HL-60 (cell line): ENCODE results near the gene APOBEC2.
A peak's percentile ranks its signal among the peaks of the same experiment; 100 is the strongest.

Source experiments
- DNase-seq, 2 experiments: peaks; one replicate each; pipeline ENCODE4 v3.0.0-alpha.2; 2010 to 2020; ENCODE audit warnings: low read depth in 1 of 2, low spot score in 1 of 2
- H3K27ac ChIP-seq: fragments of 250-450 bp; sonication (Bioruptor Pico); replicated peaks from 2 replicates; pipeline ENCODE4 v1.5.1; 2020; ENCODE audit warnings: mild to moderate bottlenecking, moderate library complexity
- H3K27me3 ChIP-seq: fragments of 250-450 bp; sonication (Bioruptor Pico); 2 replicates; pipeline ENCODE4 v1.5.1; 2021; ENCODE audit warnings: mild to moderate bottlenecking, moderate library complexity; ENCODE audit not compliant: insufficient read depth, poor library complexity, severe bottlenecking
- H3K4me3 ChIP-seq: replicated peaks from 2 replicates; pipeline ENCODE4 v1.5.1; 2011; ENCODE audit warnings: mild to moderate bottlenecking, control low read depth, low read length; ENCODE audit not compliant: insufficient read depth
- GABPA ChIP-seq: IDR thresholded peaks from 2 replicates; pipeline ENCODE4 v1.6.1; 2012; ENCODE audit warnings: low read depth
- POLR2AphosphoS5 ChIP-seq: IDR thresholded peaks from 2 replicates; pipeline ENCODE4 v1.6.1; 2012; ENCODE audit warnings: low read depth
- SPI1 ChIP-seq: IDR thresholded peaks from 2 replicates; pipeline ENCODE4 v1.6.1; 2012; ENCODE audit warnings: low read depth, mild to moderate bottlenecking, borderline replicate concordance
- TF ChIP-seq, protein P1 (sequence below): IDR thresholded peaks from one replicate; pipeline ENCODE4 v1.5.1; 2011; ENCODE audit warnings: low read length, control low read depth, inconsistent platforms; ENCODE audit not compliant: insufficient read depth
- TF ChIP-seq, protein P2 (sequence below): IDR thresholded peaks from 2 replicates; pipeline ENCODE4 v1.6.1; 2012; ENCODE audit warnings: low read depth; ENCODE audit not compliant: insufficient replicate concordance

The APOBEC2 gene

DNA sequence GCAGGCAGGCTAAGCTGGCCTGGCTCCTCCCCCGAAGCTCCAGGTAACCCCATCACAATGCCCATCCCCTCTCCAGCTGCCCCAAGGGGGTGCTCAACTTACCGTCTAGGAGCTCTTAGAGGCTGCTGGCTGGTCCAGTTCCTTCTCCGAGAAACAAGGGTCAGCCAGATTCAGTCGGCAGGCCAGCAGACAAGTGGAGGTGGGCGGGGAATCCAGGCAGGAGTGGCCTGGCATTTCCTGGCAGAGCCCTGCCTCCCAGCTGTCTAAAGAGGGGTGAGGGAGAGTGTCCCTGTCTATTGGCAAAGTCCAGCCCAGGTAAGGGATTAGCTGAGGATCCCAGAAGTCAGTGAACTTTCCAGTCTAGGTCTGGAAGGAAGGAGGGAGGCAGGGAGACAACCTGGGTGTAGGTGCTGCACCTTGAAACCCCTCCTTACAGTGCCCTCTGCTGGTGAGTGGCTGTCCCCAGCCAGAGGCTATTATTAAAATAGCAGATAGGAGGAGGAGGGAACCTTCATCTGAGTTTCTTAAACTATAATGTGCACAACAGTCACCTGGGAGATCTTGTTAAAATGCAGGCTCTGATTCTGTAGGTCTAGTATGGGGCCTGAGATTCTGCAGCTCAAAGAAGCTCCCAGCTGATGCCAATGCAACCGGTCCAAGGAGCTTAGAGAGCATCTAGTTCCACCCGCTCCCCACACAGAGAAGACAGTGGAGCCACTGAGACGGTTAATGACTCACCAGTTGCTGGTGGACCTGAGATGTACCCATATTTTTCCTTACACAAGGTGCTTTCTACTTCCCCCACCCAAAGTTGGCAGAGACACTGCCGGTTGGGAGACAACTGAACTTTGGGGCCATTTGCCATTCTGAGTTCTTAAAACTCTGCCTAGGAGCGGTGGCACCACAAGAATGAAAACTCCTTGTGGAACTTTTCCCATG, 13.7 kb upstream of the APOBEC2 start, which contains the start of gene UNC5CL:
TSS of gene UNC5CL (minus strand) at position 162 of the 939 bp plus-strand sequence. CDS start 4,147 bp downstream, outside the sequence.
- peak in 1 of 2 experiments; percentile 40 for DNase-seq
- H3K27ac ChIP-seq: no peak within 1 kb of the TSS
- TF ChIP-seq, protein P1, sequence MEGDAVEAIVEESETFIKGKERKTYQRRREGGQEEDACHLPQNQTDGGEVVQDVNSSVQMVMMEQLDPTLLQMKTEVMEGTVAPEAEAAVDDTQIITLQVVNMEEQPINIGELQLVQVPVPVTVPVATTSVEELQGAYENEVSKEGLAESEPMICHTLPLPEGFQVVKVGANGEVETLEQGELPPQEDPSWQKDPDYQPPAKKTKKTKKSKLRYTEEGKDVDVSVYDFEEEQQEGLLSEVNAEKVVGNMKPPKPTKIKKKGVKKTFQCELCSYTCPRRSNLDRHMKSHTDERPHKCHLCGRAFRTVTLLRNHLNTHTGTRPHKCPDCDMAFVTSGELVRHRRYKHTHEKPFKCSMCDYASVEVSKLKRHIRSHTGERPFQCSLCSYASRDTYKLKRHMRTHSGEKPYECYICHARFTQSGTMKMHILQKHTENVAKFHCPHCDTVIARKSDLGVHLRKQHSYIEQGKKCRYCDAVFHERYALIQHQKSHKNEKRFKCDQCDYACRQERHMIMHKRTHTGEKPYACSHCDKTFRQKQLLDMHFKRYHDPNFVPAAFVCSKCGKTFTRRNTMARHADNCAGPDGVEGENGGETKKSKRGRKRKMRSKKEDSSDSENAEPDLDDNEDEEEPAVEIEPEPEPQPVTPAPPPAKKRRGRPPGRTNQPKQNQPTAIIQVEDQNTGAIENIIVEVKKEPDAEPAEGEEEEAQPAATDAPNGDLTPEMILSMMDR: peak; percentile 93
- no peak for TF ChIP-seq GABPA
- no peak within 1 kb of the TSS for H3K4me3 ChIP-seq
- H3K27me3 ChIP-seq: no peaks in the 10 kb centered on the region

DNA sequence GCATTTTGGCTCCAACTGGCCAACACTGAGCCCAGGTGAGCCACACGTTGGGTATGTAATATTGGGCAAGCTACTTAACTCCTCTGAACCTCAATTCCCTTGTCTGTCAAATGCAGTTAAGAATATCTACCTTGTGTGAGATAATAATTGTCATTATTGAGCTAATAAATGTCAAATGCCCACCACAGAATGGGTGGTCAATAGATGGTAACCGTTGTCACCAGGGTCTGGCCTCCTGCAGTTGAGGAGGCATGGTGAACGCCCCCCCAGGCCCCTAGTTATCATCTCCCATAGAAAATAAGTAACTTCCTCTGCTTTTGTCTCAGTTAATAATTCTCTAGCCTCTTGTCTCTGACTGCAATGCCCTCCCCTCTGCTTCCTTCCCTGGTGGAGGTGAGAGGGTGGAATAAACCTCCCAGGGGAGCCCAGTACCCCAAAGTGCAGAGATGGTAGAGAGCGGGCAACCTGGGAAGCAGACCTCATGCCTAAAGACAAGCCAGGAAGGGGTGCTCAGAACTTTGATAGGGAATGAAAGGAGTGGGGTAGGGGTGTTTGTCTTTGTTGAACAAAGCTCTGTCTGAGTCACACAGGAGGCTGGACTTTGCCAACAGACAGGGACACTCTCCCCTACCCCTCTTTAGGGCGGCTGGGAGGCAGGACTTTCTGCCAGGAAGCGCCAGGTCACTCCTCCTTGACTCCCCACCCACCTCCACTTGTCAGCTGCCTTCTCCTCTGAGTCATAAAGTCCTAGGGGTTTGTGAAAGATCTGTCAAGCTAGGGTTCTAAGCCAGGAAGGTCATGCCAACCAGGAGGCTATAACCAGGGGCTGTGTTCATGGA, 12.7 kb upstream of the APOBEC2 start:
- Histone ChIP-seq H3K4me3 (no peak overlapping the region), H3K27ac (no peak overlapping the region), H3K27me3 (no peaks in the 10 kb centered on the region)
- DNase-seq: no peak
- TF ChIP-seq, protein P1: no peak
- TF ChIP-seq, protein P2, sequence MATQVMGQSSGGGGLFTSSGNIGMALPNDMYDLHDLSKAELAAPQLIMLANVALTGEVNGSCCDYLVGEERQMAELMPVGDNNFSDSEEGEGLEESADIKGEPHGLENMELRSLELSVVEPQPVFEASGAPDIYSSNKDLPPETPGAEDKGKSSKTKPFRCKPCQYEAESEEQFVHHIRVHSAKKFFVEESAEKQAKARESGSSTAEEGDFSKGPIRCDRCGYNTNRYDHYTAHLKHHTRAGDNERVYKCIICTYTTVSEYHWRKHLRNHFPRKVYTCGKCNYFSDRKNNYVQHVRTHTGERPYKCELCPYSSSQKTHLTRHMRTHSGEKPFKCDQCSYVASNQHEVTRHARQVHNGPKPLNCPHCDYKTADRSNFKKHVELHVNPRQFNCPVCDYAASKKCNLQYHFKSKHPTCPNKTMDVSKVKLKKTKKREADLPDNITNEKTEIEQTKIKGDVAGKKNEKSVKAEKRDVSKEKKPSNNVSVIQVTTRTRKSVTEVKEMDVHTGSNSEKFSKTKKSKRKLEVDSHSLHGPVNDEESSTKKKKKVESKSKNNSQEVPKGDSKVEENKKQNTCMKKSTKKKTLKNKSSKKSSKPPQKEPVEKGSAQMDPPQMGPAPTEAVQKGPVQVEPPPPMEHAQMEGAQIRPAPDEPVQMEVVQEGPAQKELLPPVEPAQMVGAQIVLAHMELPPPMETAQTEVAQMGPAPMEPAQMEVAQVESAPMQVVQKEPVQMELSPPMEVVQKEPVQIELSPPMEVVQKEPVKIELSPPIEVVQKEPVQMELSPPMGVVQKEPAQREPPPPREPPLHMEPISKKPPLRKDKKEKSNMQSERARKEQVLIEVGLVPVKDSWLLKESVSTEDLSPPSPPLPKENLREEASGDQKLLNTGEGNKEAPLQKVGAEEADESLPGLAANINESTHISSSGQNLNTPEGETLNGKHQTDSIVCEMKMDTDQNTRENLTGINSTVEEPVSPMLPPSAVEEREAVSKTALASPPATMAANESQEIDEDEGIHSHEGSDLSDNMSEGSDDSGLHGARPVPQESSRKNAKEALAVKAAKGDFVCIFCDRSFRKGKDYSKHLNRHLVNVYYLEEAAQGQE: no peak
- TF ChIP-seq GABPA (no peak), SPI1 (no peak), POLR2AphosphoS5 (no peak)

DNA sequence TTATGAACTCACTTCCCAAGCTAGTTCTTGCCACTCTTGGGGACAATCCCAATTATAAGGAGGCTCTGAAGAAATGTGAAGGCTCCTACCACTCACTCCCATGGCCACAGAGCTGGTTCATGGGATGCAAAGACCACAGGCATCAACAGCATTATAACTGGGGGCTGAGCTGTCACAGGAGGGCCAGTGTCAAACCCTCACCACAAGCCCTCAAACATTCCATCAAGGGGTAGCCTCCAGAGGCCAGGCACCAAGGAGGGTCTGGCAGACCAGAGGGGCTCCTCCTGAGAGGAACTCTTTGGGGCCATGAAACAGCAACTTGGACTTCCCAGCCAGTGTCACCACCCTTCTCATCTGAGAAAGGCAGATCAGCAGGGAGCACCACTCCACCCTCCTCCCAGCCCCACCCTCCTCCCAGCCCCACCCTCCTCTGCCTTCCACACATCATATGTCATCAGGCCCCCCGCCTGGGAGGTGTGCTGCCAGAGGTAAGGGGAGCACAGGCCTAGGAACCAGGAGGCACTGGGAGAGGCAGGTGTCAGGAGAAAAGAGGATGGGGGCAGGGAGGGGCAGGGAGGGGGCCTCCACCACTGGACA, 12.0 kb upstream of the APOBEC2 start:
- Histone ChIP-seq H3K4me3 (no peak overlapping the region), H3K27me3 (no peaks in the 10 kb centered on the region), H3K27ac (no peak overlapping the region)
- TF ChIP-seq SPI1 (no peak), POLR2AphosphoS5 (no peak)
- TF ChIP-seq, protein P1: no peak
- TF ChIP-seq, protein P2: no peak
- DNase-seq: no peak
